Aorta (tissue), 5 donors: ENCODE measurements around the gene MT1A. TPM values are rescaled to one million over a fixed set of nuclear protein-coding genes. Genes with fewer than 3 reads are reported as not detected.

Experiments used
- ATAC-seq: fragments of 200-7000 bp; cut with Tn5 transposase; one replicate; pipeline ENCODE4 v1.9.1; 2022; ENCODE audit warnings: moderate library complexity; ENCODE audit not compliant: low FRiP score
- DNase-seq, 2 donors: peaks; one replicate each; pipeline ENCODE4 v3.0.0-alpha.2; 2020
- H3K27ac ChIP-seq, 2 donors: one replicate each; pipeline ENCODE4 v1.5.1; 2013; ENCODE audit warnings: low read length in 2 of 2, mild to moderate bottlenecking in 2 of 2, moderate library complexity in 2 of 2, control low read depth in 1 of 2, inconsistent platforms in 1 of 2, low read depth in 1 of 2
- H3K27me3 ChIP-seq, 2 donors: one replicate each; pipeline ENCODE4 v1.6.1; 2013; ENCODE audit warnings: control low read depth in 1 of 2, low read length in 1 of 2, mild to moderate bottlenecking in 1 of 2, moderate library complexity in 1 of 2; ENCODE audit not compliant: insufficient read depth in 2 of 2, control insufficient read depth in 1 of 2
- H3K36me3 ChIP-seq, 2 donors: one replicate each; pipeline ENCODE4 v1.6.1; 2013; ENCODE audit warnings: control low read depth in 1 of 2, low read length in 1 of 2, mild to moderate bottlenecking in 1 of 2; ENCODE audit not compliant: insufficient read depth in 2 of 2, control insufficient read depth in 1 of 2
- H3K4me1 ChIP-seq, 2 donors: one replicate each; pipeline ENCODE4 v1.6.1; 2013; ENCODE audit warnings: low read length in 2 of 2, control low read depth in 1 of 2, mild to moderate bottlenecking in 1 of 2, moderate library complexity in 1 of 2; ENCODE audit not compliant: insufficient read depth in 2 of 2, control insufficient read depth in 1 of 2
- H3K4me3 ChIP-seq, 2 donors: one replicate each; pipeline ENCODE4 v1.5.1; 2013; ENCODE audit warnings: low read length in 2 of 2, control low read depth in 1 of 2, mild to moderate bottlenecking in 1 of 2
- H3K9me3 ChIP-seq: one replicate; pipeline ENCODE4 v1.6.1; 2013; ENCODE audit warnings: mild to moderate bottlenecking, low read length; ENCODE audit not compliant: control insufficient read depth
- WGBS, 2 donors: extraction: QIAGEN DNeasy Blood & Tissue Kit; methylation state at CpG; one replicate each; pipeline ENCODE4 v1.1.7; 2013; 5-methylcytosine and 5-hydroxymethylcytosine counted together
- intact Hi-C, 2 donors: fragments of 100-400 bp; cut with DNase I; formaldehyde crosslinking; loops; one replicate each; pipeline versions ENCODE4 v1.14.2 to v1.15.0; 2022
- polyA plus RNA-seq, 2 donors: library from polyadenylated mRNA; stranded (reverse); fragments of 200-250 nt; gene quantifications; one replicate each; pipeline ENCODE4 v1.2.3, GENCODE V29; 2013
- total RNA-seq, 2 donors: library from RNA; stranded (reverse); fragmentation: NEBNext Ultra II Directional; extraction: Animal tissue kit (Norgen Biotek cat#: 25700); gene quantifications; one replicate each; pipeline ENCODE4 v1.2.1, GENCODE V29; 2021
- donor health status: healthy with polysubstance abuse.
- donor health status: Bipolar disorder and iron deficiency.
- donor health status: DM: no; HTN: no; CAD: no.
- donor health status: DM: no; HTN: no; CAD: no.
- donor health status: DM: yes; HTN: yes; CAD: no.

MT1A gene
- total and polyA plus RNA-seq, 4 donors, result 4.6 to 82.2 (median 11.6) TPM

DNA sequence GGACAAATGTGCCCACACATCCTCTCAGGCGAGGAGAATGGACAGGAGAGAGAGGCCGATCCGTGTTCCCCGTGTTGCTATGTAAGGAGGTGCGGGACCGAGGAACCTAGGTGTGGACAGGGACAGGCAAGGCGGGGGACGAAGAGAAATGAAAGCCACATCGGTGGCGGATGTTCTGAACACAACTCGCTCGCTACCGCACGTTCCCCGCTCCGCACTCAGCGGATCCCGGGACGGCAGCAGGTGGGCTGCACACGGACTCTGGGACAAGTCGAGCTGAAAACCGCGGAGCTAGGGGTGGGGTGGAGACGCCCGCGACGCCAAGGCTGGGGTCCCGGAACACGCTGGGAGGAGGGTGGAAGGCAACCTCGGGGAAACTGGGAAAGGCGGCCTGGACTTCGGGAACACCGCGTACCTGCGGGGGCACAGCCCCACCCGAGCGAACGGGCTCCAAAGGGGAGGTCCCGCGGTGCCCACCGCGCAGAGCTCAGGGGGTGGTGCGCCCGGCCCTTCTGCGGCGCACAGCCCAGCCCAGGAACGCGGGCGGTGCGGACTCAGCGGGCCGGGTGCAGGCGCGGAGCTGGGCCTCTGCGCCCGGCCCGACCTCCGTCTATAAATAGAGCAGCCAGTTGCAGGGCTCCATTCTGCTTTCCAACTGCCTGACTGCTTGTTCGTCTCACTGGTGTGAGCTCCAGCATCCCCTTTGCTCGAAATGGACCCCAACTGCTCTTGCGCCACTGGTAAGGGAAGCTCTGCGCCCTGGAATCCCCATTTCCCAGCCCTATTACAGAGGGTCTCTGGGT lies 13.1 kb upstream of the MT1A start, which contains the start of gene MT1E:
Gene MT1E, plus strand, starts transcription at position 642 of the 803 bp plus-strand sequence. Its CDS starts 71 bp downstream, at position 713.
- DNase-seq (peak; percentile 84 to 93), ATAC-seq (peak; percentile 94)
- H3K27me3 ChIP-seq, result no peaks in the 10 kb centered on the region
- H3K27ac ChIP-seq, result peak within 1 kb of the TSS; percentile 83 to 95
- 0 to 1% methylated on average over 57 to 62 of the region's 62 CpGs for WGBS, 2 donors
- no peaks in the 10 kb centered on the region for H3K36me3 ChIP-seq
- peak within 1 kb of the TSS; percentile 56 to 71 for H3K4me3 ChIP-seq
- no peaks in the 10 kb centered on the region for H3K4me1 ChIP-seq
- intact Hi-C loops, result no loop called here
- no peaks in the 10 kb centered on the region for H3K9me3 ChIP-seq

DNA sequence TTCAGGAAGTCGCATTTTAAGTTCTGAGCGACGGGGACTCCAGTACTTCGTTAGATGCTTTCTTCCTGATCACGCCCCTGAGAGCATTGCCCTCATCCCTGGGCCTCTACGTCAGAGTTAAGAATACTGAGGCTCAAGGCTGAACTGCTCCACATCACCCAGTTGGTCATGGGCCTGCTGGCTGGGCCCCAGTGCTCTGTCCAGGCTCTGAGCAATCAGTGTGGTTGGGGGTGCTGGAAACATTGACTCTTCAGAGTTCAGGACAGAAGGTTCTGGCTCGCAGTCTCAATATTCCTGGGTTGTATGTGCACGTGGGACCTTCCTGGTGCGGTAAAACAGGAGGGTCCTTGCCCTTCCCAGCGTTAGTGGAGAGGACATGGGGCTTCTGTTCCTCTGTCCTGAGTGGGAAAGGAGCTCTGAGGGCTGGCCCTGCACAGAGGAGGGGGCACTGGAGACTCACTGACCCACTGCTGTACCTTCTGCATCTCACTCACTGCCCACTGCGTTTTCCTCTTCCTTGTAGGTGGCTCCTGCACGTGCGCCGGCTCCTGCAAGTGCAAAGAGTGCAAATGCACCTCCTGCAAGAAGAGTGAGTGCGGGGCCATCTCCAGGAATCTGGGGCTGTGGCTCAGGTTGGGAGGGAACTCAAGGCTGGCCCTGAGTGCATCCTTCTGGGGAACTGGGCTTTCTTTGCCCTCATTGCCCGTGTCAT lies 12.4 kb upstream of the MT1A start:
- no peaks in the 10 kb centered on the region for H3K27me3 ChIP-seq
- peak; percentile 89 for ATAC-seq
- peak overlapping the region; percentile 43 to 95 for H3K27ac ChIP-seq
- H3K36me3 ChIP-seq, result no peaks in the 10 kb centered on the region
- intact Hi-C loops, result loop anchor here in 1 of 2 donors (1.0 kb wide), 1 partner anchor 17 kb away; no protein-coding TSS in a partner anchor
- WGBS, 2 donors, result 3 to 5% methylated on average over 16 of the region's 16 CpGs
- H3K4me3 ChIP-seq, result peak overlapping the region; percentile 38 to 71
- H3K4me1 ChIP-seq, result no peaks in the 10 kb centered on the region
- peak; percentile 82 to 92 for DNase-seq
- no peaks in the 10 kb centered on the region for H3K9me3 ChIP-seq

DNA sequence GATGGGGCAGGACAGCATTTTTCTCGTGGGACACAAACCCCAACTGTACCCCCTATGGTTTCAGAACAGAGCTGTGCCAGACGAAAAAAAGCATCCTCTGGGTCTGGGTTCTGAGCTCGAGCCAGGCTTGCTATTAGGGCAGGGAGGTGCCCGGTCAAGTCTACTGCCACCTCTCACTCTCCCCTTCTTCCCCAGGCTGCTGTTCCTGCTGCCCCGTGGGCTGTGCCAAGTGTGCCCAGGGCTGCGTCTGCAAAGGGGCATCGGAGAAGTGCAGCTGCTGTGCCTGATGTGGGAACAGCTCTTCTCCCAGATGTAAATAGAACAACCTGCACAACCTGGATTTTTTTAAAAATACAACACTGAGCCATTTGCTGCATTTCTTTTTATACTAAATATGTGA lies 11.8 kb upstream of the MT1A start:
- WGBS, 2 donors, result 1 to 6% methylated on average over 7 of the region's 7 CpGs
- H3K9me3 ChIP-seq, result no peaks in the 10 kb centered on the region
- H3K36me3 ChIP-seq, result no peaks in the 10 kb centered on the region
- H3K4me3 ChIP-seq, result peak overlapping the region; percentile 56 to 71
- no peaks in the 10 kb centered on the region for H3K4me1 ChIP-seq
- intact Hi-C loops, result loop anchor here in 1 of 2 donors (1.0 kb wide), 1 partner anchor 17 kb away; no protein-coding TSS in a partner anchor
- peak overlapping the region; percentile 43 to 95 for H3K27ac ChIP-seq
- DNase-seq (no peak), ATAC-seq (no peak)
- no peaks in the 10 kb centered on the region for H3K27me3 ChIP-seq

DNA sequence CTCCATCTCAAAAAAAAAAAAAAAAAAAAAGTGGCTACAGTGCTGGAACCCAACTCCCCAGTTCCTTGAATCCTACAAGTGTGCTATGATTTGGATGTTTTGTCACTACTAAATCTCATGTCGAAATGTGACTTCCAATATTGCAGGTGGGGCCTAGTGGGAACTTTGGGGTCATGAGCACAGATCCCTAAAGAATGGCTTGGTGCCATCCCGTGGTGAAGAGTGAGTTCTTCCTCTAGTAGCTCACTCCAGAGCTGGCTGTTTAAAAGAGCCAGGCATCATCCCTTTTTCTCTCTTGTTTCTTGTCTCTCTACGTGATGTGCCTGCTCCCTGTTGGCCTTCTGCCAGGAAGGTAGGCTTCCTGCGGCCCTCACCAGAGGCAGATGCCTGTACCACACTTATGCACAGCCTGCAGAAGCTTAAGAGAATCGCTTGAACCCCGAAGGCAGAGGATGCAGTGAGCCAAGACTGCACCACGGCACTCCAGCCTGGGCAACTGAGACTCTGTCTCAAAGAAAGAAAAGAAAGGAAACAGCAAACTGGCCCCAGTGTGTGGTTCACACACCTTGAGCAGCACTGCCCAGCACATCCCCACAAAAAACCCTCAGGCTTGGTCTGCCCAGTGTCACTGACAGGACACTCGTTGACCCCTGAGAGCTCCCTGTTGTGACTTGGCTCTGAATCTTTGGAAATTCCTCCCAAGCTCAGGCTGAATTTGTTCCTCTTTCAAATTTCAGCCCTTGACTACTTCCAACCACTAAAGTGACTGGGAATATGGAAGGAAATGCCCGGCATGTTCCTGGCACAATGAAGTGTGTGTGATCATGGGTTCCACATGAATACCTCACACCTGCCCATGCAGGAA lies 9.7 kb upstream of the MT1A start:
- Histone ChIP-seq H3K27ac (peak overlapping the region in 1 of 2 donors; percentile 48), H3K9me3 (no peaks in the 10 kb centered on the region)

DNA sequence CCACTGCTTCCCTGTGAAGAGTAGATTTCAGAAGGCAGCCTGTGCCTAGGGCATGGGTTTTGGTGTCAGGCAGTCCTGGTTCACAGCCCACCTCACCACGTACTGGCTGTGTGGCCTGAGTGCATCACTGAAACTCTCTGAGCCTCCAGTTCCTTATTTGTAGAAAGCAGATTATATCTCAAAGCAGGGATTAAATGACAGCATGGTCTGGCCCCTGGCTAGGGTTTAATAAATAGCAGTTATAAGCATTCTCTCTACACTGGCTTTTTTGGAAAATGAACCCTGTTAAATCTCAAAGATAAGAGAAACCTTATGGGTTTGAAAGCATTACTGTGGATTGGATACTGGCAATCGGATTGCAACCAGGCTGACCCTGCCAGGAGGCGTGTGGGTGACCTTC lies 8.9 kb upstream of the MT1A start:
- no peak overlapping the region for H3K27ac ChIP-seq
- no peak for DNase-seq

More for the DNA sequence above, 9.7 kb upstream of the MT1A start:
- Histone ChIP-seq H3K4me3 (no peak overlapping the region), H3K4me1 (no peaks in the 10 kb centered on the region), H3K36me3 (no peaks in the 10 kb centered on the region), H3K27me3 (no peaks in the 10 kb centered on the region)
- ATAC-seq (no peak), DNase-seq (no peak)
- intact Hi-C loops, result no loop called here
- WGBS, 2 donors, result 73 to 77% methylated on average over 9 of the region's 9 CpGs

DNA sequence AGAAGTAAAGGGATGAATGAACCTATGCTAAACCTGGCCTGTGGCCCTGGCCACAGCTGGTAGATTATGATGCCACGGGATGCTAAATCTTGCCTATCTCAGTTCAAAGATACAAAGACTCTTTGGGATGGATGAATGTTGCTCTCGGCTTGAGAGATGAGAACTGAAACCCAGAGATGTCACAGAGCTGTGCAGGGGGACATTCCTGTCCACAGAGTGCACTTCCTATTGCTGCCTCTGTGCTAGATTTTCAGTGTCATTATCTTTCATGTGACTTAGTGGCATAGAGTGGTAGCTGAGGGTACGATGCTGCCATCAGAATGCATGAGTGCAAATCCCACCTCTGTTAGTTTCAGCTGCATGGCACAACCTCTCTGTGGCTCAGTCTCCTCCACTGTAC lies 8.3 kb upstream of the MT1A start:
- intact Hi-C loops, result no loop called here

More for the DNA sequence above, 8.9 kb upstream of the MT1A start:
- Histone ChIP-seq H3K27me3 (no peaks in the 10 kb centered on the region), H3K4me1 (no peaks in the 10 kb centered on the region), H3K36me3 (no peaks in the 10 kb centered on the region), H3K9me3 (no peaks in the 10 kb centered on the region), H3K4me3 (no peak overlapping the region)
- no peak for ATAC-seq
- 83 to 85% methylated on average over 3 of the region's 3 CpGs for WGBS, 2 donors
- intact Hi-C loops, result no loop called here

DNA sequence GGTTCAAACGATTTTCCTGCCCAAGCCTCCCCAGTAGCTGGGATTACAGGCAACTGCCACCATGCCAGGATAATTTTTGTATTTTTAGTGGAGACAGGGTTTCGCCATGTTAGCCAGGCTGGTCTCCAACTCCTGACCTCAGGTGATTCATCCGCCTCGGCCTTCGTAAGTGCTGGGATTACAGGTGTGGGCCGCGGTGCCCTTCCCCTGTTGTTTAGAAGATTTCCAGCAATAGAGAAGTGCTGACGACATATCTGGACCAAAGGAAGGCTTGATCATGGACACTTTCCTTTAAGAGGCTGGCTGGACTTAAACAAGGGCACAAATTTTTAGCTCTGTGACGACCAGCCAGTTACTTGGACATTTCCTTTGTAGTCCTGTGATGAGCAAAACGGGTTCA lies 7.3 kb upstream of the MT1A start:
- intact Hi-C loops, result no loop called here
- Histone ChIP-seq H3K27ac (no peak overlapping the region), H3K4me3 (no peak overlapping the region), H3K9me3 (no peaks in the 10 kb centered on the region), H3K36me3 (no peaks in the 10 kb centered on the region), H3K27me3 (no peaks in the 10 kb centered on the region), H3K4me1 (no peaks in the 10 kb centered on the region)
- no peak for DNase-seq
- ATAC-seq, result no peak
- 93 to 95% methylated on average over 10 of the region's 10 CpGs for WGBS, 2 donors

More for the DNA sequence above, 8.3 kb upstream of the MT1A start:
- WGBS, 2 donors, result 89 to 90% methylated on average over 3 of the region's 3 CpGs
- no peak for DNase-seq
- Histone ChIP-seq H3K4me3 (no peak overlapping the region), H3K9me3 (no peaks in the 10 kb centered on the region), H3K27ac (no peak overlapping the region), H3K27me3 (no peaks in the 10 kb centered on the region), H3K4me1 (no peaks in the 10 kb centered on the region), H3K36me3 (no peaks in the 10 kb centered on the region)
- ATAC-seq, result no peak

DNA sequence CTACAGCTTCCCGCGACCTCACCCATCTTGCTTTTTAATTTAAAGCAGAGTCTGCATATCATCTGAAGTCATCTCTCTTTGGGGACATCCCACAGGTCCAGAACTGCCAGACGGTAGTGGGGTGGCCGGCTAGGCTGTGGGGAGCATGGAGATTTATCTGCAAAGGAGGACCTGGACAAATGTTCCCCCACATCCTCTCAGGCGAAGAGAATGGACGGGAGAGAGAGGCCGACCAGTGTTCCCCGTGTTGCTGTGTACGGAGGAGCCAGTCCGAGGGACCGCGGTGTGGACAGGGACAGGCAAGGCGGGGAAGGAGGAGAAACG lies 6.7 kb upstream of the MT1A start:
- no peaks in the 10 kb centered on the region for H3K36me3 ChIP-seq
- intact Hi-C loops, result no loop called here
- no peaks in the 10 kb centered on the region for H3K27me3 ChIP-seq
- H3K4me3 ChIP-seq, result peak overlapping the region; percentile 19 to 49
- no peaks in the 10 kb centered on the region for H3K4me1 ChIP-seq
- H3K27ac ChIP-seq, result peak overlapping the region in 1 of 2 donors; percentile 87
- WGBS, 2 donors, result 17 to 21% methylated on average over 14 of the region's 14 CpGs
- no peak for DNase-seq
- no peak for ATAC-seq
- H3K9me3 ChIP-seq, result no peaks in the 10 kb centered on the region
